Measurements from ENCODE around the gene UBASH3A. TPM values are rescaled to one million over a fixed set of nuclear protein-coding genes. Genes with fewer than 3 reads are reported as not detected.

The UBASH3A gene
- total RNA-seq, 1 donor from 2014 or later = not detected

- H3K79me2 ChIP-seq (ENCODE audit: low read depth) = no peaks in the 10 kb centered on the region
- peaks cover 28% of the 10 kb centered on the region for H3K4me1 Mint-ChIP-seq
These were observed 57.5 kb downstream of the UBASH3A start for GRCh38 chr21:42461185-42461520.

GRCh38 chr21:42461881-42462877 is 58.5 kb downstream of the UBASH3A start:
- no peak overlapping the region for H3K4me3 ChIP-seq
- no peak overlapping the region for H2AFZ ChIP-seq (replicated peaks)
- no peaks in the 10 kb centered on the region for H3K36me3 ChIP-seq
- no peaks in the 10 kb centered on the region for H3K9me3 ChIP-seq (ENCODE audit: low read depth)
- peaks cover 30% of the 10 kb centered on the region for H3K4me1 Mint-ChIP-seq
- H3K79me2 ChIP-seq (ENCODE audit: low read depth) = no peaks in the 10 kb centered on the region
- H3K27ac Mint-ChIP-seq = no peak overlapping the region
- no peaks in the 10 kb centered on the region for H4K20me1 ChIP-seq (ENCODE audit: low read depth)
- peaks cover 9% of the 10 kb centered on the region for H3K4me1 ChIP-seq
- H3K27ac ChIP-seq = no peak overlapping the region
- DNase-seq (ENCODE audit: low spot score) = no peak
- H3K36me3 Mint-ChIP-seq = no peaks in the 10 kb centered on the region
- H3K9me3 Mint-ChIP-seq = peaks cover 6% of the 10 kb centered on the region
- no peak overlapping the region for H3K9ac ChIP-seq
- H3K4me2 ChIP-seq = no peak overlapping the region
- TF ChIP-seq, protein P1, sequence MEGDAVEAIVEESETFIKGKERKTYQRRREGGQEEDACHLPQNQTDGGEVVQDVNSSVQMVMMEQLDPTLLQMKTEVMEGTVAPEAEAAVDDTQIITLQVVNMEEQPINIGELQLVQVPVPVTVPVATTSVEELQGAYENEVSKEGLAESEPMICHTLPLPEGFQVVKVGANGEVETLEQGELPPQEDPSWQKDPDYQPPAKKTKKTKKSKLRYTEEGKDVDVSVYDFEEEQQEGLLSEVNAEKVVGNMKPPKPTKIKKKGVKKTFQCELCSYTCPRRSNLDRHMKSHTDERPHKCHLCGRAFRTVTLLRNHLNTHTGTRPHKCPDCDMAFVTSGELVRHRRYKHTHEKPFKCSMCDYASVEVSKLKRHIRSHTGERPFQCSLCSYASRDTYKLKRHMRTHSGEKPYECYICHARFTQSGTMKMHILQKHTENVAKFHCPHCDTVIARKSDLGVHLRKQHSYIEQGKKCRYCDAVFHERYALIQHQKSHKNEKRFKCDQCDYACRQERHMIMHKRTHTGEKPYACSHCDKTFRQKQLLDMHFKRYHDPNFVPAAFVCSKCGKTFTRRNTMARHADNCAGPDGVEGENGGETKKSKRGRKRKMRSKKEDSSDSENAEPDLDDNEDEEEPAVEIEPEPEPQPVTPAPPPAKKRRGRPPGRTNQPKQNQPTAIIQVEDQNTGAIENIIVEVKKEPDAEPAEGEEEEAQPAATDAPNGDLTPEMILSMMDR (IDR thresholded peaks at IDR 0.05) = no peak
- TF ChIP-seq EZH2phosphoT487 (IDR thresholded peaks at IDR 0.05) = no peak
- TF ChIP-seq EZH2 (IDR thresholded peaks at IDR 0.05) = no peak
- H3K4me3 Mint-ChIP-seq = no peak overlapping the region
- no peaks in the 10 kb centered on the region for H3K27me3 ChIP-seq
- H3K27me3 Mint-ChIP-seq (ENCODE audit: insufficient read depth, low read depth) = peaks cover 7% of the 10 kb centered on the region
- peaks cover 6% of the 10 kb centered on the region for H3F3A ChIP-seq (ENCODE audit: low read depth)

More at GRCh38 chr21:42461185-42461520, 57.5 kb downstream of the UBASH3A start:
- H3F3A ChIP-seq (ENCODE audit: low read depth) = peaks cover 6% of the 10 kb centered on the region
- H3K9me3 ChIP-seq (ENCODE audit: low read depth) = no peaks in the 10 kb centered on the region
- TF ChIP-seq, protein P1 (IDR thresholded peaks at IDR 0.05) = no peak
- TF ChIP-seq EZH2phosphoT487 (IDR thresholded peaks at IDR 0.05) (no peak), EZH2 (IDR thresholded peaks at IDR 0.05) (no peak)
- H3K4me2 ChIP-seq = no peak overlapping the region
- no peak overlapping the region for H3K4me3 ChIP-seq
- no peak for DNase-seq (ENCODE audit: low spot score)
- H3K27ac ChIP-seq = no peak overlapping the region
- Mint-ChIP-seq H3K4me3 (no peak overlapping the region), H3K9me3 (peaks cover 6% of the 10 kb centered on the region), H3K36me3 (no peaks in the 10 kb centered on the region), H3K27me3 (ENCODE audit: insufficient read depth, low read depth) (peaks cover 9% of the 10 kb centered on the region), H3K27ac (no peak overlapping the region)
- peaks cover 9% of the 10 kb centered on the region for H3K4me1 ChIP-seq
- H3K36me3 ChIP-seq = no peaks in the 10 kb centered on the region
- H3K9ac ChIP-seq = no peak overlapping the region
- H4K20me1 ChIP-seq (ENCODE audit: low read depth) = no peaks in the 10 kb centered on the region
- H2AFZ ChIP-seq (replicated peaks) = no peak overlapping the region
- H3K27me3 ChIP-seq = no peaks in the 10 kb centered on the region

DNA sequence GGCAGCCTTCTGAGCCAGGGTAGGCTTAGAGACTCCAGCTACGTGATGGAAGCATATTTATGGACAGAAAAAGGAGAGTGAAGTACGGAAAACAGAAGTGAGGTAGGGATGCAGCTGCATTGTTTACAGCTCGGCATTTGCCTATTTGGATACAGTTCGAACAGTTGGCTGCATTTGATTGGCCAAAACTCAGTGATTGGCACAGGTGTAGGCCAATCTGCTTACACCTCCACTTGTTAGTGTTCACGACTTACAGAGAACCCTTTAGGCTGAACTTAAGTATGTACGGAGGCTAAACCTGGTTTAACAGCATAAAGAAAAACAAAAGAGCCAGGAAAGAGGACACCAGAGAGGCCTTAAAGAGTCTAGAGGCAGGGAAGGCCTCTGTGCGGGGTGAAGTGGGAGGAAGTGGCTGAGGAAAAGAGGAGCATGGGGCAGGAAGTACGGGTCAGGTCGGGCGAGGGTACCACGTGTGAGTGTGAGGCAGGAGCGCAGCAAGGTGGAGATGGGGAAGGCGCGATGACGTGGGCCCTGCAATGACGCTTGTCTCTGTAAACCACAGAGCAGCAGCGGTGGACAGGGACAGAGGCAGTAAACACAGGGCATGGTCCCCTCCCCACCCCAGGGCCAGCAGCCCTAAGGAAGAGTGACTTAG is 60.3 kb downstream of the UBASH3A start:
- Histone ChIP-seq H3K9ac (no peak overlapping the region), H3K4me1 (peaks cover 7% of the 10 kb centered on the region), H3K4me3 (no peak overlapping the region), H3K9me3 (ENCODE audit: low read depth) (no peaks in the 10 kb centered on the region), H3K36me3 (no peaks in the 10 kb centered on the region), H3K4me2 (no peak overlapping the region), H3K27me3 (no peaks in the 10 kb centered on the region), H3K79me2 (ENCODE audit: low read depth) (no peaks in the 10 kb centered on the region), H3F3A (ENCODE audit: low read depth) (peaks cover 4% of the 10 kb centered on the region), H4K20me1 (ENCODE audit: low read depth) (no peaks in the 10 kb centered on the region), H3K27ac (no peak overlapping the region), H2AFZ (replicated peaks) (no peak overlapping the region)
- TF ChIP-seq, protein P1 (IDR thresholded peaks at IDR 0.05) = no peak
- peaks cover 7% of the 10 kb centered on the region for H3K27me3 Mint-ChIP-seq (ENCODE audit: insufficient read depth, low read depth)
- no peaks in the 10 kb centered on the region for H3K36me3 Mint-ChIP-seq
- no peak overlapping the region for H3K4me3 Mint-ChIP-seq
- peaks cover 33% of the 10 kb centered on the region for H3K4me1 Mint-ChIP-seq
- no peak for DNase-seq (ENCODE audit: low spot score)
- H3K27ac Mint-ChIP-seq = no peak overlapping the region
- no peaks in the 10 kb centered on the region for H3K9me3 Mint-ChIP-seq
